ENCODE measurements around the gene CMTM1. TPM values are rescaled to one million over a fixed set of nuclear protein-coding genes. Genes with fewer than 3 reads are reported as not detected.

CMTM1 gene
- total RNA-seq, 1 experiment from 2014 or later: 5.6 TPM

DNA sequence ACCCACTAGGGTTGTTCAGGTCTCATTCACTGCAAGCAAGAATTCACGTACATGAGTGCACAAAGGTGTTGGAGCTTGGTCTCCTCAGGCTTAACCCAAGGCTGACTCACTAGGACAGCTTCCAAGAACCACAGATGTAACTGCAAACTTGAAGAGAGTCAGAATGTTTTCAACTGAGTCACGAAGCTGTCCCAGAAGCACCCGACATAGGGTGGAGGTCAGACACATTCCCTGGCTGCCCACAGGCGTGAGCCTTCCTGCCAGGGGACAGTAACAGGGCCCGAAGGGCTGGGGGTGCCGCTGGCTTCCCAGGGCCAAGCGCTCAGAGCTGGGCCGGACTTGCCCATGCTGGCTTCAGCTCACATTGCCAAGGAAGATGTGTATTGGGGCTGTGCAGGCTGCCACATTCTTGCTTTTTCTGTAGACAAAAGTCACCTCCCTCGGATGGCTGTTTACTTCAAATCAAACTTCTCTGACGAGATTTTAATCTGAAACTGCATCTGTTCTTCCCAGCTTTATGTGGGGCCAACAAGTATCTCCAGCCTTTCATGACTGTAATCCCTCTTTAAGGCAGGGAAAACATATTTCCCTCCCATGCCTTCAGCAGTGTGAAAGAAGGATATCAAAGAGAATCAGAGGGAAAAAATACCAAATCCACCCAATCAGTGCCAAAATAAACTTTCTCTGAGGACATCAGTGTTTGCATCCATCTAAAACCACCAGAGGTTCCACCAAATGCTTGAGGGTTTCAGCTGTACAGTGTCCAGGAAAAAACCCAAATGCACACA lies 52.5 kb downstream of the CMTM1 start:
- Histone ChIP-seq H3K36me3 (ENCODE audit: control insufficient read depth, insufficient read depth, low read length) (peaks cover 7% of the 10 kb centered on the region), H3K4me1 (no peaks in the 10 kb centered on the region)

GRCh38 chr16:66619534-66620428 lies 53.5 kb downstream of the CMTM1 start:
- intact Hi-C loops (cut with micrococcal nuclease; ENCODE audit: unreplicated experiment): no loop called here
- DNase-seq: no peak
- CTCF ChIA-PET: interaction anchor here (1.3 kb wide), 1 partner anchor 11 kb away, joined by 9 read pairs; no protein-coding TSS in a partner anchor
- H3K27me3 ChIP-seq (replicated peaks; ENCODE audit: control insufficient read depth, insufficient read depth, low read length): no peaks in the 10 kb centered on the region
- peaks cover 7% of the 10 kb centered on the region for H3K36me3 ChIP-seq (ENCODE audit: control insufficient read depth, insufficient read depth, low read length)
- TF ChIP-seq CTCF (IDR thresholded peaks at IDR 0.05; ENCODE audit: insufficient read depth in 1 of 2, low read depth in 1 of 2, low read length in 1 of 2, severe bottlenecking in 1 of 2, unreplicated experiment in 1 of 2): no peak
- no peaks in the 10 kb centered on the region for H3K4me1 ChIP-seq
- POLR2A ChIA-PET: no interaction called here
- no peaks in the 10 kb centered on the region for H3K9me3 ChIP-seq
- H3K4me3 Mint-ChIP-seq (ENCODE audit: unreplicated experiment): no peak overlapping the region
- H3K36me3 Mint-ChIP-seq (ENCODE audit: insufficient read depth, unreplicated experiment): peaks cover 69% of the 10 kb centered on the region
- H3K4me3 ChIP-seq (ENCODE audit: low read depth, low read length): no peak overlapping the region
- no peaks in the 10 kb centered on the region for H3K4me1 Mint-ChIP-seq (ENCODE audit: low read depth, unreplicated experiment)
- no peaks in the 10 kb centered on the region for H3K9me3 Mint-ChIP-seq (ENCODE audit: unreplicated experiment)
- BruUV-seq (replicated peaks): no TSS peak
- H3K27me3 Mint-ChIP-seq (ENCODE audit: insufficient read depth, unreplicated experiment): no peaks in the 10 kb centered on the region
- no peak overlapping the region for H3K27ac Mint-ChIP-seq (ENCODE audit: unreplicated experiment)

More for the DNA sequence above, 52.5 kb downstream of the CMTM1 start:
- Histone ChIP-seq H3K9me3 (no peaks in the 10 kb centered on the region), H3K4me3 (ENCODE audit: low read depth, low read length) (no peak overlapping the region), H3K27me3 (replicated peaks; ENCODE audit: control insufficient read depth, insufficient read depth, low read length) (no peaks in the 10 kb centered on the region)
- Mint-ChIP-seq H3K4me3 (ENCODE audit: unreplicated experiment) (no peak overlapping the region), H3K9me3 (ENCODE audit: unreplicated experiment) (no peaks in the 10 kb centered on the region), H3K27me3 (ENCODE audit: insufficient read depth, unreplicated experiment) (no peaks in the 10 kb centered on the region), H3K27ac (ENCODE audit: unreplicated experiment) (no peak overlapping the region), H3K36me3 (ENCODE audit: insufficient read depth, unreplicated experiment) (peaks cover 68% of the 10 kb centered on the region), H3K4me1 (ENCODE audit: low read depth, unreplicated experiment) (no peaks in the 10 kb centered on the region)
- no peak for TF ChIP-seq CTCF (IDR thresholded peaks at IDR 0.05; ENCODE audit: insufficient read depth in 1 of 2, low read depth in 1 of 2, low read length in 1 of 2, severe bottlenecking in 1 of 2, unreplicated experiment in 1 of 2)
- TSS peak; percentile 4 for BruUV-seq (replicated peaks)
- intact Hi-C loops (cut with micrococcal nuclease; ENCODE audit: unreplicated experiment): no loop called here
- ChIA-PET POLR2A (no interaction called here), CTCF (interaction anchor here (0.6 to 2.0 kb wide), 2 partner anchors 10 to 18 kb away, joined by 6 to 14 read pairs; no protein-coding TSS in a partner anchor)
- DNase-seq: no peak

- POLR2A ChIA-PET: no interaction called here
- intact Hi-C loops (cut with micrococcal nuclease; ENCODE audit: unreplicated experiment): no loop called here
These were observed 54.2 kb downstream of the CMTM1 start for GRCh38 chr16:66620429-66620795.

More at GRCh38 chr16:66620429-66620795, 54.2 kb downstream of the CMTM1 start:
- DNase-seq: no peak
- H3K4me3 Mint-ChIP-seq (ENCODE audit: unreplicated experiment): no peak overlapping the region
- no TSS peak for BruUV-seq (replicated peaks)
- TF ChIP-seq CTCF (IDR thresholded peaks at IDR 0.05; ENCODE audit: insufficient read depth in 1 of 2, low read depth in 1 of 2, low read length in 1 of 2, severe bottlenecking in 1 of 2, unreplicated experiment in 1 of 2): no peak
- H3K27me3 ChIP-seq (replicated peaks; ENCODE audit: control insufficient read depth, insufficient read depth, low read length): no peaks in the 10 kb centered on the region
- no peaks in the 10 kb centered on the region for H3K4me1 Mint-ChIP-seq (ENCODE audit: low read depth, unreplicated experiment)
- H3K9me3 Mint-ChIP-seq (ENCODE audit: unreplicated experiment): no peaks in the 10 kb centered on the region
- no peak overlapping the region for H3K27ac Mint-ChIP-seq (ENCODE audit: unreplicated experiment)
- H3K4me3 ChIP-seq (ENCODE audit: low read depth, low read length): no peak overlapping the region
- no peaks in the 10 kb centered on the region for H3K9me3 ChIP-seq
- H3K36me3 Mint-ChIP-seq (ENCODE audit: insufficient read depth, unreplicated experiment): peaks cover 68% of the 10 kb centered on the region
- H3K36me3 ChIP-seq (ENCODE audit: control insufficient read depth, insufficient read depth, low read length): peaks cover 5% of the 10 kb centered on the region
- no peaks in the 10 kb centered on the region for H3K4me1 ChIP-seq
- CTCF ChIA-PET: interaction anchor here (1.3 kb wide), 1 partner anchor 12 kb away, joined by 9 read pairs; no protein-coding TSS in a partner anchor
- H3K27me3 Mint-ChIP-seq (ENCODE audit: insufficient read depth, unreplicated experiment): no peaks in the 10 kb centered on the region
